Measurements from ENCODE around the gene CRHR2.

The CRHR2 gene

GRCh38 chr7:30654296-30655090 lies 27.8 kb downstream of the CRHR2 start:
- H3K4me1 ChIP-seq (ENCODE audit: control insufficient read depth, low read length) = no peaks in the 10 kb centered on the region
- no peak overlapping the region for H3K4me2 ChIP-seq (ENCODE audit: low read length)
- H3K9me2 ChIP-seq (replicated peaks; ENCODE audit: control insufficient read depth, low read length) = no peaks in the 10 kb centered on the region
- H3K27me3 ChIP-seq (ENCODE audit: control insufficient read depth, low read length) = no peaks in the 10 kb centered on the region
- no peaks in the 10 kb centered on the region for H3K9me3 ChIP-seq (ENCODE audit: control insufficient read depth, insufficient read depth, low read length)
- no peak overlapping the region for H3K4me3 ChIP-seq (ENCODE audit: low read length)
- H4K20me1 ChIP-seq (ENCODE audit: control insufficient read depth, insufficient read depth, low read depth, low read length) = no peaks in the 10 kb centered on the region
- no peaks in the 10 kb centered on the region for H3K79me2 ChIP-seq (ENCODE audit: control insufficient read depth, low read length)
- no peaks in the 10 kb centered on the region for H3K36me3 ChIP-seq (ENCODE audit: control insufficient read depth, low read length)
- H3K27ac ChIP-seq (ENCODE audit: low read depth, low read length) = no peak overlapping the region
- TF ChIP-seq EZH2phosphoT487 (IDR thresholded peaks at IDR 0.05; ENCODE audit: borderline replicate concordance, low read length) (no peak), CTCF (IDR thresholded peaks at IDR 0.05; ENCODE audit: low read depth, low read length, poor library complexity, severe bottlenecking) (no peak)
- no peaks in the 10 kb centered on the region for H3F3A ChIP-seq (ENCODE audit: control insufficient read depth, insufficient read depth)

- Histone ChIP-seq H3F3A (ENCODE audit: control insufficient read depth, insufficient read depth) (no peaks in the 10 kb centered on the region), H3K9me3 (ENCODE audit: control insufficient read depth, insufficient read depth, low read length) (no peaks in the 10 kb centered on the region), H3K4me1 (ENCODE audit: control insufficient read depth, low read length) (no peaks in the 10 kb centered on the region), H3K9me2 (replicated peaks; ENCODE audit: control insufficient read depth, low read length) (no peaks in the 10 kb centered on the region), H3K4me3 (ENCODE audit: low read length) (no peak overlapping the region), H3K79me2 (ENCODE audit: control insufficient read depth, low read length) (no peaks in the 10 kb centered on the region), H3K36me3 (ENCODE audit: control insufficient read depth, low read length) (no peaks in the 10 kb centered on the region), H3K4me2 (ENCODE audit: low read length) (no peak overlapping the region), H4K20me1 (ENCODE audit: control insufficient read depth, insufficient read depth, low read depth, low read length) (no peaks in the 10 kb centered on the region), H3K27me3 (ENCODE audit: control insufficient read depth, low read length) (no peaks in the 10 kb centered on the region), H3K27ac (ENCODE audit: low read depth, low read length) (no peak overlapping the region)
- TF ChIP-seq EZH2phosphoT487 (IDR thresholded peaks at IDR 0.05; ENCODE audit: borderline replicate concordance, low read length) (no peak), CTCF (IDR thresholded peaks at IDR 0.05; ENCODE audit: low read depth, low read length, poor library complexity, severe bottlenecking) (no peak)
These were observed 29.3 kb downstream of the CRHR2 start for GRCh38 chr7:30652698-30653641.

- H3K27ac ChIP-seq (ENCODE audit: low read depth, low read length) = no peak overlapping the region
- H3K36me3 ChIP-seq (ENCODE audit: control insufficient read depth, low read length) = no peaks in the 10 kb centered on the region
- H3K4me2 ChIP-seq (ENCODE audit: low read length) = no peak overlapping the region
- no peaks in the 10 kb centered on the region for H3K4me1 ChIP-seq (ENCODE audit: control insufficient read depth, low read length)
- H3K9me2 ChIP-seq (replicated peaks; ENCODE audit: control insufficient read depth, low read length) = no peaks in the 10 kb centered on the region
- H3K4me3 ChIP-seq (ENCODE audit: low read length) = no peak overlapping the region
- H3K79me2 ChIP-seq (ENCODE audit: control insufficient read depth, low read length) = no peaks in the 10 kb centered on the region
- no peaks in the 10 kb centered on the region for H4K20me1 ChIP-seq (ENCODE audit: control insufficient read depth, insufficient read depth, low read depth, low read length)
- H3F3A ChIP-seq (ENCODE audit: control insufficient read depth, insufficient read depth) = no peaks in the 10 kb centered on the region
- H3K9me3 ChIP-seq (ENCODE audit: control insufficient read depth, insufficient read depth, low read length) = no peaks in the 10 kb centered on the region
- TF ChIP-seq EZH2phosphoT487 (IDR thresholded peaks at IDR 0.05; ENCODE audit: borderline replicate concordance, low read length) (no peak), CTCF (IDR thresholded peaks at IDR 0.05; ENCODE audit: low read depth, low read length, poor library complexity, severe bottlenecking) (no peak)
- no peaks in the 10 kb centered on the region for H3K27me3 ChIP-seq (ENCODE audit: control insufficient read depth, low read length)
These were observed 30.1 kb downstream of the CRHR2 start for GRCh38 chr7:30652132-30652531.

All from DOHH2 (cell line).